ENCODE results near the gene SERPINB6.
"Not testable (repeated sequence)": the region's sequence is repeated elsewhere in the genome, so short reads cannot be mapped to it uniquely, and the experiment has no call there.

Gene SERPINB6

GRCh38 chr6:3014675-3015066 is 43.3 kb upstream of the SERPINB6 start:
- no peak for TF ChIP-seq CTCF (IDR thresholded peaks at IDR 0.05; ENCODE audit: insufficient read depth, missing control alignments)
- no peak for FAIRE-seq
- DNase-seq (ENCODE audit: insufficient read length, low spot score): no peak

GRCh38 chr6:3013901-3014674 is 42.7 kb upstream of the SERPINB6 start:
- DNase-seq (ENCODE audit: insufficient read length, low spot score) (no peak), FAIRE-seq (no peak)
- TF ChIP-seq CTCF (IDR thresholded peaks at IDR 0.05; ENCODE audit: insufficient read depth, missing control alignments): no peak

- FAIRE-seq (no peak), DNase-seq (ENCODE audit: insufficient read length, low spot score) (no peak)
- TF ChIP-seq CTCF (IDR thresholded peaks at IDR 0.05; ENCODE audit: insufficient read depth, missing control alignments): no peak
These were observed 42.1 kb upstream of the SERPINB6 start for GRCh38 chr6:3013486-3013885.

GRCh38 chr6:3011592-3011991 is 40.2 kb upstream of the SERPINB6 start:
- no peak for DNase-seq (ENCODE audit: insufficient read length, low spot score)
- TF ChIP-seq CTCF (IDR thresholded peaks at IDR 0.05; ENCODE audit: insufficient read depth, missing control alignments): no peak
- no peak for FAIRE-seq

- no peak for DNase-seq (ENCODE audit: insufficient read length, low spot score)
These were observed 39.8 kb upstream of the SERPINB6 start for GRCh38 chr6:3011158-3011557.

GRCh38 chr6:3009930-3010329 is 38.6 kb upstream of the SERPINB6 start:
- FAIRE-seq (no peak), DNase-seq (ENCODE audit: insufficient read length, low spot score) (no peak)
- TF ChIP-seq CTCF (IDR thresholded peaks at IDR 0.05; ENCODE audit: insufficient read depth, missing control alignments): no peak

More at GRCh38 chr6:3011158-3011557, 39.8 kb upstream of the SERPINB6 start:
- no peak for TF ChIP-seq CTCF (IDR thresholded peaks at IDR 0.05; ENCODE audit: insufficient read depth, missing control alignments)
- no peak for FAIRE-seq

- not testable (repeated sequence) for FAIRE-seq; DNase-seq (ENCODE audit: insufficient read length, low spot score)
These were observed 37.4 kb upstream of the SERPINB6 start for GRCh38 chr6:3008712-3009265.

All from D721Med (cell line).